Measurements from ENCODE around the gene PHF21A.

DNA sequence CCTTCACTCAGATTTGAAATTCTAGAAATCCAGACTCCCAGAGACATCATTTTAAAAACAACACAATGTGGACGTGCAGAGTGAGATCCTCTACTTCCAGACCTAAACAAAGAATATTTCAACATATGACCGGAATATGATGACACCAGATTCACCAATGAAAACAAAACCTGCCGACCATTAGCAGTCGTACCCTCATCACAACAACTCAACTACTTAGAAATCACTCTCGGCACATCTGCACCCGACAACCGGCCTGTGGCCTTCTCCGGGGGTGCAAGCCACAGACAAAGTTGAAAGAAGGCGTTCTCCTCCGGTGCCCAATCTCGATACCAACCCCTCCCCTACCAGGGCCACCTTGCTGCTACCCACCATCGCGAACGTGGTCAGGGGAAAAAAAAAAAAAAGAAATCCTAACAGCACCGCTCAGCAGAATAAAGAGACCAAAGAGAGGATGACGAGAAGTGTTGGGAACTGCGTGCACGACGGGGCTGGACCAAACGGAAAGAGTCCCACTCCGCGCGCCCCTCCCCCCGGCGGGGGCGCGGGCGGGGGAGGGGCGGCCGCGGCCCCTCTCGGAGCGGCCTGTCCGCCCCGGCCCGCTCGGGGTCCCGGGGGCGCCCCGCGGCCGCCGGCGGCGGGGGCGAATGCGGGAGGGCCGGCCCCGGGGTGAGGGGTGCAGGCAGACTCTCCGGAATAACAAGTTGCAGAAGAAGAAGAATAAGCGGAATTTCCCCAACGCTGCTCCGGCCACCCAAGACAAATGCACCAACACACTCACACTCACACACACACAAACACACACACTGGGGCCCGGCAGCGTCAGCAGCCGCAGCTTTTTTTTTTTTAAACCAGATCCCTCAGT lies 1.7 kb downstream of the PHF21A start:
- TF ChIP-seq, protein P1, sequence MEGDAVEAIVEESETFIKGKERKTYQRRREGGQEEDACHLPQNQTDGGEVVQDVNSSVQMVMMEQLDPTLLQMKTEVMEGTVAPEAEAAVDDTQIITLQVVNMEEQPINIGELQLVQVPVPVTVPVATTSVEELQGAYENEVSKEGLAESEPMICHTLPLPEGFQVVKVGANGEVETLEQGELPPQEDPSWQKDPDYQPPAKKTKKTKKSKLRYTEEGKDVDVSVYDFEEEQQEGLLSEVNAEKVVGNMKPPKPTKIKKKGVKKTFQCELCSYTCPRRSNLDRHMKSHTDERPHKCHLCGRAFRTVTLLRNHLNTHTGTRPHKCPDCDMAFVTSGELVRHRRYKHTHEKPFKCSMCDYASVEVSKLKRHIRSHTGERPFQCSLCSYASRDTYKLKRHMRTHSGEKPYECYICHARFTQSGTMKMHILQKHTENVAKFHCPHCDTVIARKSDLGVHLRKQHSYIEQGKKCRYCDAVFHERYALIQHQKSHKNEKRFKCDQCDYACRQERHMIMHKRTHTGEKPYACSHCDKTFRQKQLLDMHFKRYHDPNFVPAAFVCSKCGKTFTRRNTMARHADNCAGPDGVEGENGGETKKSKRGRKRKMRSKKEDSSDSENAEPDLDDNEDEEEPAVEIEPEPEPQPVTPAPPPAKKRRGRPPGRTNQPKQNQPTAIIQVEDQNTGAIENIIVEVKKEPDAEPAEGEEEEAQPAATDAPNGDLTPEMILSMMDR (IDR thresholded peaks at IDR 0.05), result no peak
- TF ChIP-seq POLR2A (IDR thresholded peaks at IDR 0.05), result no peak
